ENCODE measurements around the gene TDRD7. TPM values are rescaled to one million over a fixed set of nuclear protein-coding genes. Genes with fewer than 3 reads are reported as not detected.
"Not testable (repeated sequence)": the region's sequence is repeated elsewhere in the genome, so short reads cannot be mapped to it uniquely, and the experiment has no call there.

Gene TDRD7
- total RNA-seq, 2 experiments from 2014 or later, result 3.3 to 3.4 TPM

DNA sequence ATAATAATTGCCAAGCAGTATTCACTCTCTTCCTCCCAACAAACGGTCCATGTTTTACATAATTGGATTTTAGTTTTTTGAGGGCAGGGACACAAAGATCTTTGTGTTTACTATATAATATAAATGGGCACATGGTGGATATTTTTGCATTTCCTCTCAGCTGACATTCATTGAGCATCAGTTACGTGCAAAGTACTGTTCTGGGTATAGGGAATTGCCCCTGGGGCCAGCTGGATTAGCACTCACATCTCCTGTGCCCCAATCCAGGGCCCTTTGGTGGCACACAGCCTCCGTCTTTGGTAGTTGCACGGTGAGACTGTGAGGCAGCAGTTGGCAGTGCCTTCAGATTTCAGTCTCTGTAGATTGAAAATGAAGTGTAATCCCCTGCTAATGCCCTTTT, 1.6 kb downstream of the TDRD7 start:
- POLR2A ChIA-PET, result no interaction called here
- CTCF ChIA-PET, result interaction anchor here (1.1 to 2.7 kb wide), 4 partner anchors 185 to 557 kb away, joined by 4 to 8 read pairs (median 6); no protein-coding TSS in a partner anchor

DNA sequence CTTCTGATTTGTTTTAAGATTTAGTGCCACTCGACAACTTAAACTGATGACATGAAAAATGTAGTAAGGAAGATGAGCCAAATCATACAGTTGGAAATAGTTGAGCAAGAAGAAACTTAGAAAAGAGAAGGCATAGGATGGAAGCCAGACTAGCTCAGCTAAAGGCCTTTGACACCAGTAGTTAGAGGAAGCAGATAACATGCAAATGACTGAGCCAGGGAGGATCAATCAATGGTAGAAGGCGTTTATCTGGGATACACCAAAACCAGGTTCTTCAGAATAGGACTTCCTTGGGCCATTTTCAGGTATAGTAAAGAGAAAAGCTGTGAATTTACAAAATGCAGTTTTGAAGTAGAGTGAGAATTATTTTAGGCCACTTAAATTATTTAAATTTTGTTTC, 3.2 kb downstream of the TDRD7 start:
- CTCF ChIA-PET, result interaction anchor here (2.7 kb wide), 1 partner anchor 183 kb away, joined by 8 read pairs; no protein-coding TSS in a partner anchor
- POLR2A ChIA-PET, result no interaction called here

GRCh38 chr9:97418880-97419279, 7.0 kb downstream of the TDRD7 start:
- ChIA-PET CTCF (interaction anchor here (1.0 kb wide), 1 partner anchor 180 kb away, joined by 3 read pairs; no protein-coding TSS in a partner anchor), POLR2A (no interaction called here)

DNA sequence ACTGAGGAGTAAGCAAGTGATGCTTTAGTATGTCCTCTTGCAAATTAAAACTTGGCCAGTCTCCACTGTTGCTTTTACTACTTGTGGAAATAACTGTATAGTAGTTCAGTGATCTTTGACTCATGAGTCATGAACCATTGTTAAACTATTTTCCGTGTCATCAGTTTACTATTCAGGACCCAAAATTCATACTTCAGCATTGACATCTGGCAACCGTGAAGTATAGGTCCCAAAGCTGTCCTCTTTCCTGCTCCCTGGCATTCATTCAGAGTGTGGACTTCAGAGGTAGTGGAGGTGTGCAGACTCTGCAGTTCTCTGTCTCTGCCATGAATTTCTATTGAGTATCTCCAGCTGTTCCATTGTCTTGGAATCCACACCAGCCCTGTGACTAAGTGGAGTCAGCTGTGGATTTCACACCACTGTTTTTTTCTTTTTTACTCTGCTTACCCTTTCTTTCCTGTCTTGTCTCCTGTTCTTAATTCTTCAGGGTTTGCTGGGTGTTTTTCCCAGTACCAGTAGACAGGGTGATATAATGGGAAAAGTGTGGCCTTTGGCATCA, 7.5 kb downstream of the TDRD7 start:
- POLR2A ChIA-PET, result no interaction called here
- CTCF ChIA-PET, result no interaction called here

DNA sequence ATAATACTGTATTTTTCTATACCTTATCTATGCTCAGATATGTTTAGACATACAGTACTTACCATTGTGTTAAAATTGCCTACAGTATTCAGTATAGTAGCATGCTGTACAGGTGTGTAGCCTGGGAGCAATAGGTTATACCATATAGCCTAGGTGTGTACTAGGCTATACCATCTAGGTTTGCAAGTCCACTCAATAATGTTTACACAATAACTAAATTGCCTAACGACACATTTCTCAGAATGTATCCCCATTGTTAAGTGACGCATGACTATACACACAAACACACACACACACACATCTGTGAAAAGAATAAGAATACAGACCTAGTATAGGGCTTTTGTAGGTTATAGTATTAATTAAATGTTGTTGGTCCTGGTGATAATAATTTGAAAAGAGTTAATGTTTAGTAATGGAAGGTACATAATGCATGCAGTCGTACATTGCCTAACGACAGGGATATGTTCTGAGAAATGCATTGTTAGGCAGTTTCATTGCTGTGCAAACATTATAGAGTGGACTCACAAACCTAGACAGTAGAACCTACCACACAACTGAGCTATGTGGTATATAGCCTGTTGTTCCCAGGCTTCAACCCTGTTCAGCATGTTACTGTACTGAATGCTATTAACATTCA, 13.6 kb downstream of the TDRD7 start:
- POLR2A ChIA-PET, result no interaction called here
- CTCF ChIA-PET, result no interaction called here

GRCh38 chr9:97425973-97426336, 14.1 kb downstream of the TDRD7 start:
- ChIA-PET POLR2A (no interaction called here), CTCF (no interaction called here)

DNA sequence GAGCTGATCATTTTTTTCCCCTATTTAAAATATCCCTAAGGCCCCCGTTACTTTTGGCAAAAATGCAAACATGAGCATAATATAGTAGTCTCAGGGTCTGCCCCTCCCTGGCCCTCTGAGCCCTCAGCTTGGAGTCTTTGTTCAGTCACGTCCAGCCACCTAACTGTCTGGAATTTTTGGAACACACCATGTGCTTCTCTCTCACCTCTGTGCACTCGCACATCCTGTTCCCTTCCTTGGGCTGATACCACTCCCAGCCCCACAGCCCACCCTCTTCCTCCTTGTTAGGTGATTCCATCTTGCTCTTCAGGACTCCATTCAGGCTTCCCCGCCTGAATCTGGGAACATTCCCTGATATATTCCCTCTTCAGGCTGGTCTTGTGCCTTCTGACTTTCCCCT, 16.0 kb downstream of the TDRD7 start:
- POLR2A ChIA-PET, result no interaction called here
- CTCF ChIA-PET, result interaction anchor here (0.9 kb wide), 1 partner anchor 15 kb away, joined by 3 read pairs; the partner anchor contains the start of gene TDRD7

GRCh38 chr9:97430316-97431043, 18.6 kb downstream of the TDRD7 start:
- ChIA-PET CTCF (interaction anchor here (0.6 to 1.0 kb wide), 2 partner anchors 19 to 189 kb away, joined by 3 read pairs; no protein-coding TSS in a partner anchor), POLR2A (interaction anchor here (0.6 kb wide), 1 partner anchor 33 kb away, joined by 3 read pairs; no protein-coding TSS in a partner anchor)

GRCh38 chr9:97431044-97431441, 19.1 kb downstream of the TDRD7 start:
- ChIA-PET POLR2A (no interaction called here), CTCF (interaction anchor here (1.0 kb wide), 1 partner anchor 20 kb away, joined by 3 read pairs; no protein-coding TSS in a partner anchor)

- POLR2A ChIA-PET, result no interaction called here
- CTCF ChIA-PET, result interaction anchor here (1.0 kb wide), 1 partner anchor 20 kb away, joined by 3 read pairs; no protein-coding TSS in a partner anchor
Observed at GRCh38 chr9:97431549-97432143, 19.8 kb downstream of the TDRD7 start.

- ChIA-PET POLR2A (no interaction called here), CTCF (no interaction called here)
Observed at GRCh38 chr9:97437051-97437600, 25.2 kb downstream of the TDRD7 start.

DNA sequence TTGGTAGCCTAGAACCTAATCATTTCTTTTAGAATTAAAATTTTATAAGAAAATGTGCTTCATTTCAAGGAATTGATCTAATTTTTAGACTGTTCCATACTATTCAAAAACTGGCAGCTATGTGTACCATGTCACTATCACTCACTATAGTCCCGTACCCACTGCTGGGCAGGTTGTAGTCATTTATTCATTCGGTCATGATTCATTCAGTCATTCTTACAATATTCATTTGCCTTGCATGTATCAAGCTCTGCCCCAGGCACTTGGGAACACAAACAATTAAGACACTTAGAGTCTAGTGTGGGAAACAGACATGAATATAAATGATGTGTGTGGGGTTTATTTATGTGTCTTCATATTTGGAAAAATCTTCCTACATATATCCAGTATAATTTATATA, 26.4 kb downstream of the TDRD7 start:
- POLR2A ChIA-PET, result no interaction called here
- CTCF ChIA-PET, result interaction anchor here (0.5 to 0.6 kb wide), 2 partner anchors 17 to 105 kb away, joined by 3 to 4 read pairs; no protein-coding TSS in a partner anchor

DNA sequence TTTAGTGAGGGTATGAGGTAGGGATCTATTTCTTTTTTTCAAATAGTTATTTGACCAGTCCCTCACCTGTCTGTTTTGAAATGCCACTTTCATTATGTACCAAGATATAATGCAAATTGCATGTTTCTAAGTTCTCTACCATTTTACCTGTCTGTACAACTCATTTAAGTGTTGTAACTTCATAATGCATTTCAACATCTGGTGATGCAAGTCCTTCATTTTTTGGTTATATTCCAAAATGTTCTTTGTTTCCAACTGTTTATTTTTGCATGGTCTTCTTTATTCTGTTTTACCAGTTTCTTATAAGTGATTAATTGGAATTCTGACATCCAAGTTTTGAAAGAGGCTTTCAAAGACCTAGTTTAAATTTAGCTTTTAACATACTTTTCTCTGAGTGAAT, 26.8 kb downstream of the TDRD7 start:
- POLR2A ChIA-PET, result no interaction called here
- CTCF ChIA-PET, result interaction anchor here (0.5 to 0.6 kb wide), 2 partner anchors 17 to 105 kb away, joined by 3 to 4 read pairs; no protein-coding TSS in a partner anchor

DNA sequence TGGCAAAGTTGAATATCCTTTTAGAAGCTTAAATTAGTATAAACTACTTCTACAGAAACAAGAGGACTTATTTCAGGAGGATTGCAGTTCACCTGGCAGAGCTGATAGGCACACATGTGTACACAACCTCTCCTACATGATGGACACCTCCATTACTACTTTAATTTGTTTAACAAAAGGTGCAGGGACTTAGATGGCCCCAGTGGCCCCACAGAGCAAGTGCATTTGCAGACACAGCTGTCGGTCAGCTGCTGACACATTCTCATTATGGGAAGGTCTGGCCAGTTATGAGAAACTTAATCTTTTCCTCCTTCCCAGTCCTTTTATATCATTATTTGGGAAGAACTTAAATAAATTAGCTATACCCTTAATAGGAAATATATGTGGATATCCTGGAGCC, 28.3 kb downstream of the TDRD7 start:
- CTCF ChIA-PET, result no interaction called here

DNA sequence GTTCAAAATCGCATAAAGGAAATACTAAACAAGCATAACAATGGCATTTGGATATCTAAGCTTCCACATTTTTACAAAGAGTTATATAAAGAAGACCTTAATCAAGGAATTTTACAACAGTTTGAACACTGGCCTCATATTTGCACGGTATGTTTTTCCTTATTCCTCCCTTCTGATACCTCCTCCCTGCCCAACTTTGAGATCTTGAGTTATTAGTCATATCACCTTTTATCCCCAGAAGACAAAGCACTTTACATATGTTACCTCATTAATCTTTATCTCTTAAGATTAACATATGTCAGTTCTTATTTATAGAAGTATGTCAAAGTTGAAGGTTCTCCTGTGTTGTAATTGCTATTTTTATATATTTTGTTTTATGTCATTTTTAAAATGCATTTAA, 29.8 kb downstream of the TDRD7 start:
- ChIA-PET POLR2A (no interaction called here), CTCF (no interaction called here)

More for the DNA sequence above, 28.3 kb downstream of the TDRD7 start:
- POLR2A ChIA-PET, result no interaction called here

DNA sequence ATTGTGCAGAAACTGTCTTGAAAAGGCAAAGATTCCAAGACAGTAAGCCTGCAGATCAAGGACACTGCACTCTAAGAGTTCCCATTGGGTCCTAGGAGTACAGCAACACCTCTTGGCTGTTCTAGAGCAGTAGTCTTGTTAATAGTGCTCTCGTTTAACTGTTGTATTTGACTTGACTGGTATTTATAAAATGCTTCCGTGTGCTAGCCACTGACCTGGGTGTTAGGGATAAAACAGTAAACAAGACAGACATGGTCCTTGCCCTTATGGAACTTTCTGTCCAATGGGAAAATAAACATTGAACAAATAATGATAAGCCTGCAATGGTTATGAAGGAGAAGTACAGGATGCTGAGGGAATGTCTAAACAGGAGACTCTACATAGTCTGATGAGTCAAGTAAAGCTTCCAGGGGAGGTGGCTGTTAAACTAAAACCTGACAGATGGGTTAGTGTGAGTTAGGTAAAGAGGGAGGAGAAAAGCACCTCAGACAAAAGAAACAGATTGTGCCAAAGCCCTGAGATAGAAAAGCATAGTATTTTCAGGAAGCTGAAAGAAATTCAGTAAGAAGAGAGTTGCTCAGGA, 33.3 kb downstream of the TDRD7 start:
- ChIA-PET CTCF (interaction anchor here (1.8 kb wide), 1 partner anchor 170 kb away, joined by 4 read pairs; no protein-coding TSS in a partner anchor), POLR2A (no interaction called here)

DNA sequence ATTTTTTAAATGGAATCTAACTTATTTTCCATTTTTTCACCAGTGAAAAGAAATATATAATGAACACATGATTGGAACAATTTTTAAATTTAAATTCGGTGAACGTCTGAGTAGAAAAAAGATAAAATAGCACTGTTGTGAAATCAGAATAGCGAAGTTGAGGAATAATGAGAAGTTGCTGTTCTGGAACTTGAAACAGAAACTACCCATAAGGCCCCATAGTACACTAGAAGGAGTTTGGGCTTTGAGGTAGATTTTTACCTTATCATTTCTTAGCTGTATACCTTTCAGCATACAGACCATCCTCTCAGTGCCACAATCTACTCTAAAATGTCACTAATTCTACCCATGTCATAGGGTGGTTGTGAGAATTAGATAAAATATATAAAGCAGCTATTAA, 35.1 kb downstream of the TDRD7 start:
- POLR2A ChIA-PET, result no interaction called here
- CTCF ChIA-PET, result interaction anchor here (1.8 kb wide), 1 partner anchor 168 kb away, joined by 4 read pairs; no protein-coding TSS in a partner anchor

DNA sequence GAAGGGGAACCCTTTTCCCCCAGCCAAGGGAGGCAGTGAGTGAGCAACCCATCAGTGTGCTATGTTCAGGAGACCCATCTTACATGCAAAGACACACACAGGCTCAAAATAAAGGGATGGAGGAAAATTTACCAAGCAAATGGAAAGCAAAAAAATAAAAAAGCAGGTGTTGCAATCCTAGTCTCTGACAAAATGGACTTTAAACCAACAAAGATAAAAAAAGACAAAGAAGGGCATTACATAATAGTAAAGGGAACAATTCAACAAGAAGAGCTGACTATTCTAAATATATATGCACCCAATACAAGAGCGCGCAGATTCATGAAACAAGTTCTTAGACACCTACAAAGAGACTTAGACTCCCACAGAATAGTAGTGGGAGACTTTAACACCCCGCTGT, 41.7 kb downstream of the TDRD7 start:
- CTCF ChIA-PET, POLR2A ChIA-PET: not testable (repeated sequence)

GRCh38 chr9:97456841-97457240, 44.9 kb downstream of the TDRD7 start:
- POLR2A ChIA-PET, CTCF ChIA-PET: not testable (repeated sequence)

GRCh38 chr9:97459326-97459725, 47.4 kb downstream of the TDRD7 start:
- POLR2A ChIA-PET, result no interaction called here
- CTCF ChIA-PET, result interaction anchor here (0.6 kb wide), 1 partner anchor 648 kb away, joined by 4 read pairs; no protein-coding TSS in a partner anchor

All from activated CD8-positive, alpha-beta memory T cell treated with anti-CD3 and anti-CD28 coated beads for 36 hours (primary cell).